GM12878 (cell line): ENCODE data around the gene ATL3. TPM values are rescaled to one million over a fixed set of nuclear protein-coding genes. Genes with fewer than 3 reads are reported as not detected.

ENCODE experiments used
- ATAC-seq: fragments of 200-7000 bp; cut with Tn5 transposase; 3 replicates; pipeline ENCODE4 v1.9.1; 2020; ENCODE audit warnings: mild to moderate bottlenecking, moderate library complexity
- BruUV-seq: library from RNA; stranded (reverse); fragments of 400-500 nt; replicated peaks from 2 replicates; lab custom pipeline; 2021; lab: Mats Ljungman, UMichigan
- CTCF ChIA-PET: fragments of 300-600 bp; sonication (Branson Sonifier 250); formaldehyde crosslinking; extraction: SDS; loops from one replicate; lab custom pipeline; 2021; ENCODE audit warnings: inconsistent platforms; lab: Yijun Ruan, JAX
- POLR2A ChIA-PET: fragments of 350-600 bp; formaldehyde crosslinking; extraction: SDS; loops from one replicate; lab custom pipeline; 2021; ENCODE audit warnings: inconsistent platforms; lab: Charles Lee
- RAD21 ChIA-PET: fragments of 300-600 bp; sonication (Branson Sonifier 250); formaldehyde crosslinking; loops from one replicate; lab custom pipeline; 2023; ENCODE audit warnings: antibody characterized with exemption; ENCODE audit not compliant: unreplicated experiment; lab: Charles Lee
- SMC1A ChIA-PET: fragments of 300-600 bp; sonication (Branson Sonifier 250); formaldehyde crosslinking; loops from one replicate; lab custom pipeline; 2023; ENCODE audit not compliant: unreplicated experiment, uncharacterized antibody; lab: Charles Lee
- DNase-seq: peaks from one replicate; pipeline ENCODE4 v3.0.0-alpha.2; 2011; ENCODE audit warnings: low read depth, low spot score
- FAIRE-seq: peaks from 3 replicates; lab custom pipeline; 2011; peaks lifted over from hg19 to GRCh38; lab: Jason Lieb, UNC
- H2AFZ ChIP-seq: 2 replicates; pipeline ENCODE4 v1.6.0; 2011; ENCODE audit warnings: low read depth, low read length, control low read depth; ENCODE audit not compliant: control insufficient read depth
- H3K27ac ChIP-seq: 2 replicates; pipeline ENCODE4 v1.5.1; 2011; ENCODE audit warnings: control low read depth; ENCODE audit not compliant: control insufficient read depth, insufficient read depth
- H3K27me3 ChIP-seq, 2 experiments: replicated peaks in 1 of 2; 2 replicates each; pipeline versions ENCODE4 v1.6.0 to v1.6.1; 2011; ENCODE audit warnings: low read length in 1 of 2; ENCODE audit not compliant: control insufficient read depth in 2 of 2, insufficient read depth in 2 of 2
- H3K36me3 ChIP-seq, 2 experiments: 2 replicates each; pipeline ENCODE4 v1.5.1; 2011; ENCODE audit warnings: low read length in 1 of 2; ENCODE audit not compliant: control insufficient read depth in 2 of 2, insufficient read depth in 2 of 2
- H3K4me1 ChIP-seq: 2 replicates; pipeline ENCODE4 v1.6.1; 2011; ENCODE audit warnings: mild to moderate bottlenecking, low read length, moderate library complexity, mixed read lengths; ENCODE audit not compliant: control insufficient read depth, insufficient read depth
- H3K4me2 ChIP-seq: 2 replicates; pipeline ENCODE4 v1.6.0; 2011; ENCODE audit warnings: control low read depth; ENCODE audit not compliant: control insufficient read depth, insufficient read depth
- H3K4me3 ChIP-seq: fragments of 200-600 bp; sonication (generic); 2 replicates; pipeline ENCODE4 v1.5.1; 2016
- H3K79me2 ChIP-seq: 2 replicates; pipeline ENCODE4 v1.6.0; 2011; ENCODE audit warnings: low read length; ENCODE audit not compliant: control insufficient read depth, insufficient read depth
- H3K9ac ChIP-seq: 2 replicates; pipeline ENCODE4 v1.8.0; 2011; ENCODE audit warnings: low read length, control low read depth, mixed read lengths; ENCODE audit not compliant: control insufficient read depth, insufficient read depth
- H3K9me3 ChIP-seq: replicated peaks from 3 replicates; pipeline ENCODE4 v1.5.1; 2011; ENCODE audit warnings: mild to moderate bottlenecking, low read length; ENCODE audit not compliant: control insufficient read depth, insufficient read depth
- H4K20me1 ChIP-seq: 2 replicates; pipeline ENCODE4 v1.6.0; 2011; ENCODE audit not compliant: control insufficient read depth, insufficient read depth
- ASH2L ChIP-seq: fragments of 300-600, 200-600 bp; sonication (generic); IDR thresholded peaks from 2 replicates; pipeline ENCODE4 v1.6.1; 2017; ENCODE audit warnings: low read depth, mild to moderate bottlenecking, borderline replicate concordance
- CHD1 ChIP-seq: IDR thresholded peaks from 2 replicates; pipeline ENCODE4 v1.6.1; 2012; ENCODE audit warnings: low read depth, low read length, improper control_type of control experiment
- EED ChIP-seq: sonication (generic); IDR thresholded peaks from 2 replicates; pipeline ENCODE4 v1.6.1; 2016; ENCODE audit warnings: antibody characterized with exemption, low read depth
- ESRRA ChIP-seq: IDR thresholded peaks from 2 replicates; pipeline ENCODE4 v1.6.1; 2012; ENCODE audit warnings: mild to moderate bottlenecking, low read length, improper control_type of control experiment
- FOXK2 ChIP-seq: fragments of 450-650 bp; IDR thresholded peaks from 2 replicates; pipeline ENCODE4 v1.6.1; 2017; ENCODE audit warnings: mild to moderate bottlenecking, moderate library complexity
- GABPA ChIP-seq: IDR thresholded peaks from 2 replicates; pipeline ENCODE4 v1.6.1; 2014; ENCODE audit warnings: antibody characterized with exemption, low read depth, mild to moderate bottlenecking, inconsistent platforms
- HDAC2 ChIP-seq: fragments of 200-600 bp; sonication (generic); IDR thresholded peaks from 2 replicates; pipeline ENCODE4 v1.6.1; 2017
- MEF2A ChIP-seq: IDR thresholded peaks from 2 replicates; pipeline ENCODE4 v1.6.1; 2011; ENCODE audit warnings: low read depth, mild to moderate bottlenecking, low read length, moderate library complexity; ENCODE audit not compliant: insufficient read depth
- MTA2 ChIP-seq: fragments of 450-650 bp; IDR thresholded peaks from 2 replicates; pipeline ENCODE4 v1.6.1; 2016; ENCODE audit warnings: low read depth, mild to moderate bottlenecking, moderate library complexity
- NFYB ChIP-seq: IDR thresholded peaks from 2 replicates; pipeline ENCODE4 v1.6.1; 2011; ENCODE audit warnings: low read depth, mild to moderate bottlenecking, low read length, improper control_type of control experiment, moderate library complexity; ENCODE audit not compliant: insufficient read depth
- NR2F1 ChIP-seq: fragments of 450-650 bp; conservative IDR thresholded peaks from 2 replicates; pipeline ENCODE4 v1.6.1; 2017; ENCODE audit warnings: mild to moderate bottlenecking
- NRF1 ChIP-seq: conservative IDR thresholded peaks from 2 replicates; pipeline ENCODE4 v1.6.1; 2011; ENCODE audit warnings: mild to moderate bottlenecking, low read depth, low read length, improper control_type of control experiment
- PAX5 ChIP-seq: IDR thresholded peaks from 2 replicates; pipeline ENCODE4 v1.6.1; 2011; ENCODE audit warnings: low read depth, low read length, borderline replicate concordance
- PML ChIP-seq: IDR thresholded peaks from 2 replicates; pipeline ENCODE4 v1.6.1; 2012; ENCODE audit warnings: low read length, inconsistent platforms
- POLR2A ChIP-seq: IDR thresholded peaks from 2 replicates; pipeline ENCODE4 v1.6.1; 2011; ENCODE audit warnings: low read depth, mild to moderate bottlenecking, low read length
- RAD21 ChIP-seq: IDR thresholded peaks from 2 replicates; pipeline ENCODE4 v1.6.1; 2011; ENCODE audit warnings: mild to moderate bottlenecking, low read depth, low read length, moderate library complexity; ENCODE audit not compliant: insufficient read depth
- RAD51 ChIP-seq: fragments of 450-650 bp; IDR thresholded peaks from 2 replicates; pipeline ENCODE4 v1.6.1; 2016; ENCODE audit warnings: moderate library complexity, mild to moderate bottlenecking, inconsistent platforms
- RCOR1 ChIP-seq: conservative IDR thresholded peaks from 2 replicates; pipeline ENCODE4 v1.6.1; 2012; ENCODE audit warnings: low read depth, low read length, improper control_type of control experiment
- RELA ChIP-seq: fragments of 450-650 bp; IDR thresholded peaks from 2 replicates; pipeline ENCODE4 v1.8.0; 2014; ENCODE audit warnings: borderline replicate concordance; ENCODE audit not compliant: partially characterized antibody
- RUNX3 ChIP-seq: IDR thresholded peaks from 2 replicates; pipeline ENCODE4 v1.6.1; 2012; ENCODE audit warnings: low read length, inconsistent platforms
- SMAD1 ChIP-seq: fragments of 450-650 bp; IDR thresholded peaks from 2 replicates; pipeline ENCODE4 v1.6.1; 2018; ENCODE audit warnings: mild to moderate bottlenecking, low read depth; ENCODE audit not compliant: partially characterized antibody
- SUZ12 ChIP-seq: fragments of 200-600 bp; sonication (generic); IDR thresholded peaks from one replicate; pipeline ENCODE4 v1.6.1; 2018; ENCODE audit warnings: antibody characterized with exemption, mild to moderate bottlenecking; ENCODE audit not compliant: unreplicated experiment
- ZNF24 ChIP-seq: fragments of 450-650 bp; IDR thresholded peaks from 2 replicates; pipeline ENCODE4 v1.6.1; 2017; ENCODE audit warnings: antibody characterized with exemption, mild to moderate bottlenecking
- ZNF622 ChIP-seq: fragments of 450-650 bp; IDR thresholded peaks from 2 replicates; pipeline ENCODE4 v1.6.1; 2017; ENCODE audit warnings: mild to moderate bottlenecking, inconsistent platforms
- WGBS: methylation state at CpG from one replicate; pipeline ENCODE4 v1.1.6; 2016; ENCODE audit warnings: low lambda C conversion rate; ENCODE audit not compliant: insufficient replicate concordance, insufficient coverage; ENCODE audit errors: missing lambda C conversion rate; 5-methylcytosine and 5-hydroxymethylcytosine counted together
- in situ Hi-C: fragments of 300-500 bp; cut with MboI; formaldehyde crosslinking; loops from 9 replicates; pipeline ENCODE4 v1.14.3; 2018; ENCODE audit warnings: mixed read lengths
- intact Hi-C: fragments of 100-400 bp; cut with micrococcal nuclease; formaldehyde crosslinking; loops from one replicate; pipeline ENCODE4 v1.14.2; 2022; ENCODE audit not compliant: unreplicated experiment
- polyA plus RNA-seq, 11 experiments: library from polyadenylated mRNA; depleted of rRNA in 4 of 11; unstranded in 6 of 11; stranded (reverse) in 5 of 11; fragments of >200 nt; fragmentation: Nextera tagmentation in 4 of 11; fragmentation: Illumina TruSeq in 1 of 11; extraction: Ambion mirVana in 4 of 11; extraction: Trizol in 1 of 11; gene quantifications; 1 replicate in 1 of 11; 2 replicates in 10 of 11; pipeline versions ENCODE4 v1.2.1 to v1.2.3, GENCODE V29; 2011 to 2016; ENCODE audit warnings: inconsistent platforms in 2 of 11, missing spikeins in 2 of 11, low read depth in 1 of 11
- total RNA-seq, 4 experiments: library from RNA; depleted of rRNA in 3 of 4; stranded (reverse); fragments of >200 nt in 3 of 4; fragmentation: Illumina TruSeq in 1 of 4; extraction: Trizol in 1 of 4; gene quantifications; 2 replicates each; pipeline versions ENCODE4 v1.2.1 to v1.2.3, GENCODE V29; 2013 to 2021
- TF ChIP-seq, protein P1 (sequence below): fragments of 450-650 bp; IDR thresholded peaks from 2 replicates; pipeline ENCODE4 v1.6.1; 2017; ENCODE audit warnings: mild to moderate bottlenecking, low read depth, inconsistent platforms; ENCODE audit not compliant: poor library complexity, severe bottlenecking

The ATL3 gene
- total and polyA plus RNA-seq, 10 of the 15 experiments (the other 5 are each of a cell fraction or from before 2014, with no cell fraction given): 12.0 to 36.0 (median 21.5) TPM

DNA sequence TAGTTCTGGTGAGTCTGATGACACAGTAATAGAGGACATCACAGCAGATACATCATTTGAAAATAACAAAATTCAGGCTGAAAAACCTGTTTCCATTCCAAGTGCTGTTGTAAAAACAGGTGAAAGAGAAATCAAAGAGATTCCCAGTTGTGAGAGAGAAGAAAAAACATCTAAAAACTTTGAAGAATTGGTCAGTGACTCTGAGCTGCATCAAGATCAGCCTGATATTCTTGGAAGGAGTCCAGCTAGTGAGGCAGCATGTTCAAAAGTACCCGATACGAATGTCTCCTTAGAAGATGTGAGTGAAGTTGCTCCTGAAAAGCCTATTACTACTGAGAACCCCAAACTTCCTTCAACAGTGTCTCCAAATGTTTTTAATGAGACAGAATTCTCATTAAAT, 48.8 kb upstream of the ATL3 start (continued):
- TF ChIP-seq NRF1 (no peak), POLR2A (no peak), MTA2 (no peak), SMAD1 (no peak), RUNX3 (no peak), RELA (no peak), ZNF622 (no peak)
- TF ChIP-seq, all 136 proteins: peak for 0

DNA sequence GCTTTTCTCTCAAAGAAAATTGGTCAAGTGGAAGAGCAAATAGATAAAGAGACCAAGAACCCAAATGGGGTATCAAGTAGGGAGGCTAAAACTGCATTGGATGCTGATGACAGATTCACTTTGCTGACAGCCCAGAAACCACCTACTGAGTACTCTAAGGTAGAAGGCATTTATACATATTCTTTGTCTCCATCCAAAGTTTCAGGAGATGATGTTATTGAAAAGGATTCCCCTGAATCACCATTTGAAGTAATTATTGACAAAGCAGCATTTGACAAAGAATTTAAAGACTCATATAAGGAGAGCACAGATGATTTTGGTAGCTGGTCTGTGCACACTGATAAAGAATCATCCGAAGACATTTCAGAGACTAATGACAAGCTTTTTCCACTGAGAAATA, 47.8 kb upstream of the ATL3 start:
- no TSS peak for BruUV-seq

More for the DNA sequence above, 47.8 kb upstream of the ATL3 start:
- no peak overlapping the region for H3K4me3 ChIP-seq
- H3K36me3 ChIP-seq: peaks cover 0 to 3% of the 10 kb centered on the region in 2 experiments; a peak in 1 of 4 replicates
- H2AFZ ChIP-seq: no peak overlapping the region
- no peaks in the 10 kb centered on the region for H4K20me1 ChIP-seq
- WGBS: 100% methylated on average over 1 of the region's 1 CpG
- DNase-seq (no peak), ATAC-seq (no peak), FAIRE-seq (no peak)
- in situ Hi-C loops (no loop called here), intact Hi-C loops (no loop called here)
- ChIA-PET POLR2A (no interaction called here), SMC1A (no interaction called here), CTCF (interaction anchor here (1.2 kb wide), 1 partner anchor 20 kb away, joined by 3 read pairs; no protein-coding TSS in a partner anchor), RAD21 (no interaction called here)
- H3K9me3 ChIP-seq: no peaks in the 10 kb centered on the region
- no peak overlapping the region for H3K9ac ChIP-seq
- no peaks in the 10 kb centered on the region for H3K27me3 ChIP-seq
- no peaks in the 10 kb centered on the region for H3K4me1 ChIP-seq
- no peaks in the 10 kb centered on the region for H3K79me2 ChIP-seq
- TF ChIP-seq SUZ12 (no peak), ZNF24 (no peak), EED (no peak), NR2F1 (no peak), PAX5 (no peak), RAD21 (no peak), NFYB (no peak), RAD51 (no peak), FOXK2 (no peak), MEF2A (no peak), ASH2L (no peak), PML (no peak), GABPA (no peak), HDAC2 (no peak), ESRRA (no peak), CHD1 (no peak), RCOR1 (no peak)
- TF ChIP-seq, protein P1, sequence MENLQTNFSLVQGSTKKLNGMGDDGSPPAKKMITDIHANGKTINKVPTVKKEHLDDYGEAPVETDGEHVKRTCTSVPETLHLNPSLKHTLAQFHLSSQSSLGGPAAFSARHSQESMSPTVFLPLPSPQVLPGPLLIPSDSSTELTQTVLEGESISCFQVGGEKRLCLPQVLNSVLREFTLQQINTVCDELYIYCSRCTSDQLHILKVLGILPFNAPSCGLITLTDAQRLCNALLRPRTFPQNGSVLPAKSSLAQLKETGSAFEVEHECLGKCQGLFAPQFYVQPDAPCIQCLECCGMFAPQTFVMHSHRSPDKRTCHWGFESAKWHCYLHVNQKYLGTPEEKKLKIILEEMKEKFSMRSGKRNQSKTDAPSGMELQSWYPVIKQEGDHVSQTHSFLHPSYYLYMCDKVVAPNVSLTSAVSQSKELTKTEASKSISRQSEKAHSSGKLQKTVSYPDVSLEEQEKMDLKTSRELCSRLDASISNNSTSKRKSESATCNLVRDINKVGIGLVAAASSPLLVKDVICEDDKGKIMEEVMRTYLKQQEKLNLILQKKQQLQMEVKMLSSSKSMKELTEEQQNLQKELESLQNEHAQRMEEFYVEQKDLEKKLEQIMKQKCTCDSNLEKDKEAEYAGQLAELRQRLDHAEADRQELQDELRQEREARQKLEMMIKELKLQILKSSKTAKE: no peak
- H3K4me2 ChIP-seq: no peak overlapping the region
- H3K27ac ChIP-seq: no peak overlapping the region
